Measurements from ENCODE around the gene GINS2. TPM values are rescaled to one million over a fixed set of nuclear protein-coding genes. Genes with fewer than 3 reads are reported as not detected.

GINS2 gene
- total RNA-seq, 1 experiment from 2014 or later, result 52.7 TPM

GRCh38 chr16:85710732-85711131 is 22.0 kb upstream of the GINS2 start:
- no peak overlapping the region for H3K23ac ChIP-seq (ENCODE audit: insufficient read length, low read depth, low read length)
- H3K4me1 Mint-ChIP-seq, result peaks cover 23 to 29% of the 10 kb centered on the region in 2 experiments
- H2BK15ac ChIP-seq (ENCODE audit: low read depth, low read length), result no peak overlapping the region
- H3K27ac ChIP-seq (ENCODE audit: insufficient read length, low read depth, low read length), result no peak overlapping the region
- H3K9me3 ChIP-seq (ENCODE audit: control insufficient read depth, low read depth, low read length), result peaks cover 7% of the 10 kb centered on the region
- no peak overlapping the region for H2AFZ ChIP-seq (ENCODE audit: low read length)
- no peak overlapping the region for H3T11ph ChIP-seq (ENCODE audit: low read length)
- TF ChIP-seq, protein P1, sequence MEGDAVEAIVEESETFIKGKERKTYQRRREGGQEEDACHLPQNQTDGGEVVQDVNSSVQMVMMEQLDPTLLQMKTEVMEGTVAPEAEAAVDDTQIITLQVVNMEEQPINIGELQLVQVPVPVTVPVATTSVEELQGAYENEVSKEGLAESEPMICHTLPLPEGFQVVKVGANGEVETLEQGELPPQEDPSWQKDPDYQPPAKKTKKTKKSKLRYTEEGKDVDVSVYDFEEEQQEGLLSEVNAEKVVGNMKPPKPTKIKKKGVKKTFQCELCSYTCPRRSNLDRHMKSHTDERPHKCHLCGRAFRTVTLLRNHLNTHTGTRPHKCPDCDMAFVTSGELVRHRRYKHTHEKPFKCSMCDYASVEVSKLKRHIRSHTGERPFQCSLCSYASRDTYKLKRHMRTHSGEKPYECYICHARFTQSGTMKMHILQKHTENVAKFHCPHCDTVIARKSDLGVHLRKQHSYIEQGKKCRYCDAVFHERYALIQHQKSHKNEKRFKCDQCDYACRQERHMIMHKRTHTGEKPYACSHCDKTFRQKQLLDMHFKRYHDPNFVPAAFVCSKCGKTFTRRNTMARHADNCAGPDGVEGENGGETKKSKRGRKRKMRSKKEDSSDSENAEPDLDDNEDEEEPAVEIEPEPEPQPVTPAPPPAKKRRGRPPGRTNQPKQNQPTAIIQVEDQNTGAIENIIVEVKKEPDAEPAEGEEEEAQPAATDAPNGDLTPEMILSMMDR (conservative IDR thresholded peaks at IDR 0.05), result no peak
- H3K79me1 ChIP-seq (ENCODE audit: insufficient read depth, low read depth, low read length, poor library complexity, severe bottlenecking), result no peaks in the 10 kb centered on the region
- peaks cover 6 to 13% (median 10%) of the 10 kb centered on the region in 3 experiments; a peak in 5 of 7 replicates for H3K36me3 Mint-ChIP-seq (ENCODE audit: insufficient read depth in 1 of 3, low read depth in 3 of 3)
- H3K4me1 ChIP-seq (ENCODE audit: insufficient read depth, low read length), result peaks cover 3% of the 10 kb centered on the region; the same call in 1 of the 2 replicates
- H3K23me2 ChIP-seq (ENCODE audit: insufficient read length, low read depth, low read length, poor library complexity, severe bottlenecking), result peaks cover 2% of the 10 kb centered on the region
- H3K9me3 Mint-ChIP-seq, result peaks cover 5 to 8% of the 10 kb centered on the region in 2 experiments
- no peaks in the 10 kb centered on the region for H4K20me1 ChIP-seq (ENCODE audit: control insufficient read depth, insufficient read depth, insufficient read length)
- WGBS (ENCODE audit: extremely low coverage, insufficient read length, low lambda C conversion rate), result no CpG with 5 or more reads among the region's 9 CpGs
- peaks cover 3% of the 10 kb centered on the region; the same call in 1 of the 2 replicates for H3K27me3 ChIP-seq (ENCODE audit: insufficient read depth, low read length)
- no peak overlapping the region for H2AK5ac ChIP-seq (ENCODE audit: insufficient read length, low read length)
- H4K5ac ChIP-seq (ENCODE audit: insufficient read length, low read depth, low read length), result no peak overlapping the region
- no peak overlapping the region for H2BK5ac ChIP-seq (ENCODE audit: insufficient read length, low read length)
- no peak overlapping the region for H3K14ac ChIP-seq (ENCODE audit: insufficient read depth, low read length)
- H3K4me2 ChIP-seq (ENCODE audit: insufficient read depth, insufficient read length, low read length), result no peak overlapping the region
- no peak for DNase-seq
- no peak overlapping the region for H3K18ac ChIP-seq (ENCODE audit: insufficient read length, low read depth, low read length)
- no peak overlapping the region for H3K56ac ChIP-seq (ENCODE audit: insufficient read length, low read depth, low read length)
- H2BK12ac ChIP-seq (ENCODE audit: insufficient read length, low read depth, low read length), result no peak overlapping the region
- no peak overlapping the region for H4K8ac ChIP-seq (replicated peaks; ENCODE audit: insufficient read length, low read depth, low read length)
- H3K4me3 Mint-ChIP-seq, result no peak overlapping the region
- H3K9ac ChIP-seq (ENCODE audit: extremely low read depth, insufficient read length, low read length), result no peak overlapping the region
- H2BK20ac ChIP-seq (ENCODE audit: low read depth, low read length, poor library complexity, severe bottlenecking), result no peak overlapping the region
- H2BK120ac ChIP-seq (ENCODE audit: low read depth, low read length, poor library complexity, severe bottlenecking), result no peak overlapping the region
- no peak overlapping the region for H4K91ac ChIP-seq (ENCODE audit: insufficient read length, low read depth, low read length)
- no peaks in the 10 kb centered on the region for H3K79me2 ChIP-seq (ENCODE audit: insufficient read depth, low read length)
- no peak overlapping the region for H3K4ac ChIP-seq (ENCODE audit: low read depth, low read length)
- peaks cover 13% of the 10 kb centered on the region for H3K27me3 Mint-ChIP-seq (ENCODE audit: low read depth)
- no peak overlapping the region for H3K27ac Mint-ChIP-seq
